Measurements from ENCODE around the gene PCNP.
"Not testable (repeated sequence)": the region's sequence is repeated elsewhere in the genome, so short reads cannot be mapped to it uniquely, and the experiment has no call there.

Gene PCNP

GRCh38 chr3:101567528-101568317 is 6.3 kb upstream of the PCNP start:
- DNase-seq, result no peak

DNA sequence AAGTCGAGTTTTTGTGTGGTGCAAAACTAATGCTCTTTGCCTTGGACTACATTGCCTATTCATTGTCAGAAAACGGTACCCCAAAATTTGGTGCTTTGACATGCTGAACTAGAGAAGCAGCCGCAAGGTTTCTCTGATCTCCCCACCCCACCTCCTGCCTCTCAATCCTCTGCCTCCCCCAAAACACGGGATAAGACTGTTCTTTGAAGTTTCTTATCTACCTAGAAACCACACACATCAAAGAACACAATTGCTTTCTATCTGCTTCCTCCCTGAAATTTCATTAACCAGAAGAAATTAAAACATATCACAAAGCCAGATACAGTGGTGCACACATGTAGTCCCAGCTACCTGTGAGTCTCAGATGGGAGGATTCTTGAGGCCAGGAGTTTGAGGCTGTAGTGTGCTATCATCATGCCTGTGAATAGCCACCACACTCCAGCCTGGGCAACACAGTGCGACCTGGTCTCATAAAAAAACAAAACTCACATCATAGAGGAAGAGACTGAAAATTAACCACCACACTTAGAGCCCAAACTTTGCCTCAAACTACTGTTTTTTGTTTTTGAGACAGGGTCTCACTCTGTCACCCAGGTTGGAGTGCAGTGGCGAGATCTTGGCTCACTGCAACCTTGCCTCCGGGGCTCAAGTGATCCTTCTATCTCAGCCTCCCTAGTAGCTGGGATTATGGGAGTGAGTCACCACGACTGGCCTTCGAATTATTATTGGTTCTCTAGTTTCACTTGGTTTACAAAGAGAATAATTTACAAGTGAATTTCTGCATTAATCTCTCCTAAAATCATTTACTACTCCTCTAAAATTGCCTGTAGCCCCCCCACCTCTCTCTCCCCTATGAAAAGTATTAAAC is 2.7 kb upstream of the PCNP start:
- no peak for DNase-seq

DNA sequence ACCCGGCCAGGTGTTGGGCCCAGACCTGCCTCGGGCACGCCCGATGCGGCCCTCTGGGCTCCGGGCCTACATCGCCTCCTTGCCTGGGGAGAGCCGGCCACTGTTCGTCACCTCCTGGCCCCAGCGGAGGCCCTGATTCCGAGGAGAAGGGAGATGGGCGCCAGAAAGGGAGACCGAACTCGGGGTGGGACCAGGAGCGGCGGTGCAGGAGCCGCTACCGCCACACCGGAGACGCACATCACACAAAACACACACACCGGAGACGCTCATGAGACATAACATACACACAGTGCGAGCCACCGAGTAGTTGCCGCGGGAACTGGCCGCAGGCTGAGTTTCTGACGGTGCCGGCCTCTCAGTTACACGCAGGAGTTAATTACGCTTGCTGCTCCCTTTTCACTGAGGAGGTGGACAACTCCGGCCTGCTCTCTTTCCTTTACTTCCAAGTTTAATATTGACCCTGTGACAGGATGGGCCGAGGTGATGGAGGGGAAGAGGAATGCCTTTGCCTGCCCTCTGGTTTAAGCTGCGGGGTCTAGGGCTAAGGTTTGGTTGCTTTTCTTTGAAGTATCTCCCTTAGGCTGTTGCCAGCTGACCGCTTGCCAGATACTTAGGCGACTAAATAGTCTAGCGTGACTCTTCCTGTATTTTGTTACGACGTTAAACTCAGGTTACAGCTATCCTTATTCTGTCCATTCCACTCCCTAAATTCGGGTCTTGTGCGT is 570 bp downstream of the PCNP start:
- peak; percentile 66 for DNase-seq

DNA sequence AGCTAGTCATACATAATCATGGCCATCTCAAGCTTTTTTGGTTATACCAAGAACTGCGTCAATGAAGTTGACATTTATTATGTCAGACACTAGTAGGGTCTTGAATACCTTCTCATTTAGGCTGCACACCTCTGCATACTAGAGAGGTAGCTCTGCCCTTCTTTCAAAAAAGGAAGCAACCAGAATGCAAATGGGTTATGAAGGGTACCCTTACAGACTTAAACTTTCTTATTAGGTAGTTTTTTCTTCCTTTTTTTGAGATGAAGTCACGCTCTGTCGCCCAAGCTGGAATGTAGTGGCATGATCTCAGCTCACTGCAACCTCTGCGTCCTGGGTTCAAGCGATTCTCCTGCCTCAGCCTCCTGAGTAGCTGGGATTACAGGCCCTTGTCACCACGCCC is 3.3 kb downstream of the PCNP start:
- DNase-seq, result no peak

- DNase-seq, result no peak
Observed at GRCh38 chr3:101588616-101589015, 14.6 kb downstream of the PCNP start.

- DNase-seq, result no peak
Observed at GRCh38 chr3:101591071-101591470, 17.1 kb downstream of the PCNP start.

DNA sequence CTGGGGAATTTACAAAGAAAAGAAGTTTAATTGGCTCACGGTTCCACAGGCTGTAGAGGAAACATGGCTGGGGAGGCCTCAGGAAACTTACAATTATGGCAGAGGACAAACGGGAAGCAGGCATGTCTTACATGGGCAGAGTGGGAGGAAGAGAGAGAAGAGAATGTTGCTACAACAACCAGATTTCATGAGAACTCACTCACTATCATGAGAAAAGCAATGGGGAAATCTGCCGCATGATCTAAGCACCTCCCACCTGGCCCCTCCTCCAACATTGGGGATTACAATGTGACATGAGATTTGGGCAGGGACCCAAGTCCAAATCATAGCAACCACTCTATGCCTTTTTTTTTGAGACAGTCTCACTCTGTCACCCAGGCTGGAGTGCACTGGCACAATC is 28.8 kb downstream of the PCNP start:
- no peak for DNase-seq

DNA sequence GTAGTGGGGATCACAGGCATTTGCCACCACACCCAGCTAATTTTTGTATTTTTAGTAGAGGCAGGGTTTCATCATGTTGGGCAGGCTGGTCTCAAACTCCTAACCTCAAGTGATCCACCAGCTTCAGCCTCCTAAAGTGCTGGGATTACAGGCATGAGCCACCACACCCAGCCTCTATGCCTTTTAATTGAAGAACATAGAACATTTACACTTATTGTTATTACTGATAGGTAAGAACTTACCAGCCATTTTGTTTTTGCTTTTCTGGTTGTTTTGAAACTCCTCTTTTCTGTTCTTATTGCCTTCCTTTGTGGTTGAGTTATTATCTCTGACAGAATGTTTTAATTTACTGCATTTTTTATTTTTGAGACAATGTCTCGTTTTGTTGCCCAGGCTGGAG is 29.2 kb downstream of the PCNP start:
- DNase-seq, result no peak

- not testable (repeated sequence) for DNase-seq
Observed at GRCh38 chr3:101605398-101605797, 31.4 kb downstream of the PCNP start.

DNA sequence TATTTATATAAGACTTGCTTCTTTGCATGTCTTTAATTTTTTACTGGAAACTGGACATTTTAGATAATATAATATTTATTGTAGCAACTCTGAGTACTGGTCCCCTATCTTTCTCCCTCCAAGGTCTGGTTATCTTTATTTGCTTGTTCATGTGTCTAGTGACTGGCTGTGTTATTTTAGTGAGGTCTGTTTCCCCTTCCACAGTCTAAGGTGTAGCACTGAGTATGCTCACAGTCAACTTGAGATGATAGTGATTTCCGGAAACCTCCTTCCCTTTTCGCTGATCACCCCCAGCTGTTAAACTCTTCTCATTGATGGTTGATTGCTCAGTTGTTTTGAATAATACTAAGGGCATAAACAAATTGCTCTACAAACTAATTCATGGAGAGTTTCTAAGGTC is 37.0 kb downstream of the PCNP start:
- no peak for DNase-seq

GRCh38 chr3:101613014-101613413 is 39.0 kb downstream of the PCNP start:
- DNase-seq, result not testable (repeated sequence)

GRCh38 chr3:101615525-101615924 is 41.5 kb downstream of the PCNP start:
- DNase-seq, result no peak

- DNase-seq, result no peak
Observed at GRCh38 chr3:101617478-101617877, 43.5 kb downstream of the PCNP start.

DNA sequence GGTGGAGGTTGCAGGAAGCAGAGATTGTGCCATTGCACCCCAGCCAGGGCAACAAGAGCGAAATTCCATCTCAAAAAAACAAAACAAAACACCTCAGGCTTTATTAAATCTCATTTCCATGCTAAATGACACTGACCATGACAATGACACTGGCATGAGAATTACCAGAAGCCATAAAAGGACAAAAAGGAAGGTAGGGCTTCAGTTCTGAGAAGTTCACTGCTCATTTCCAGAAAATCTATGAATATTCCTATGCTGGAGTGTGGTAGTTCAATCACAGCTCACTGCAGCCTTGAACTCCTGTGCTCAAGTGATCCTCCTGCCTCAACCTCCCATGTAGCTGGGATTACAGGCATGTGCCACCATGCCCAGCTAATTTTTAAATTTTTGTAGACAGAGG is 44.7 kb downstream of the PCNP start:
- DNase-seq, result no peak

GRCh38 chr3:101619734-101620133 is 45.8 kb downstream of the PCNP start:
- no peak for DNase-seq

GRCh38 chr3:101623656-101624055 is 49.7 kb downstream of the PCNP start:
- no peak for DNase-seq

GRCh38 chr3:101624857-101625256 is 50.9 kb downstream of the PCNP start:
- no peak for DNase-seq

DNA sequence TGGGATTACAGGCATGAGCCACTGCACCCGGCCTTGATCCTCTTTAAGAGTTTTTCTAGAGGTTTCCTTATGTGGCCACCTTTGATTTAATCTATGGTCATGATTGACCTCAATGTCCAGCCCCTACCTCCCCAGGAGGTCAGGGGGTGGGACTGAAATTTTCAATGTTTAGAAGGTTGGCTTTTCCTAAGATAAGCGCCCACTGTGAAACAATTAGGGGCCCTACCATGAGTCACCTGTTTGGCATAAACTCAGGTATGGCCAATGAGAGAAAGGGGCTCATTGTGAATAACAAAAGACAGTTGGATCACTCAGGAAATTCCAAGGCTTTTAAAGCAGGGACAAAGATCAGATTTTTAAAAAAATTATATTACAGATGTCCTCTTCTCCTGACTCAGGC is 51.9 kb downstream of the PCNP start:
- DNase-seq, result no peak

GRCh38 chr3:101629219-101629618 is 55.2 kb downstream of the PCNP start:
- no peak for DNase-seq

- no peak for DNase-seq
Observed at GRCh38 chr3:101631098-101631796, 57.3 kb downstream of the PCNP start.

- not testable (repeated sequence) for DNase-seq
Observed at GRCh38 chr3:101631959-101632358, 58.0 kb downstream of the PCNP start.

GRCh38 chr3:101632586-101632985 is 58.6 kb downstream of the PCNP start:
- no peak for DNase-seq

GRCh38 chr3:101633186-101633585 is 59.2 kb downstream of the PCNP start:
- DNase-seq, result no peak

Measured in NCI-H1092 treated with DMSO at 0.1 percent for 48 hours (cell line).